WTC11 (cell line): ENCODE measurements around the gene KRTAP2-1. TPM values are rescaled to one million over a fixed set of nuclear protein-coding genes. Genes with fewer than 3 reads are reported as not detected.

Source experiments
- ATAC-seq: fragments of 200-7000 bp; cut with Tn5 transposase; 2 replicates; pipeline ENCODE4 v1.10.0; 2021; ENCODE audit warnings: mild to moderate bottlenecking, moderate library complexity
- CTCF ChIA-PET: fragments of 300-600 bp; sonication (Branson Sonifier 250); formaldehyde crosslinking; loops from one replicate; lab custom pipeline; 2021; ENCODE audit warnings: antibody characterized with exemption; lab: Charles Lee
- POLR2A ChIA-PET: fragments of 350-600 bp; sonication (Branson Sonifier 250); formaldehyde crosslinking; loops from one replicate; lab custom pipeline; 2021; ENCODE audit warnings: antibody characterized with exemption; lab: Charles Lee
- DNase-seq: peaks from one replicate; pipeline ENCODE4 v3.0.0; 2021; ENCODE audit warnings: low spot score
- H3K27ac Mint-ChIP-seq: 2 replicates; pipeline ENCODE4 v1.8.0; 2021; ENCODE audit warnings: mixed read lengths
- H3K27me3 Mint-ChIP-seq: 2 replicates; pipeline ENCODE4 v1.8.0; 2021; ENCODE audit warnings: low read depth, mild to moderate bottlenecking, moderate library complexity, mixed read lengths
- H3K36me3 Mint-ChIP-seq: 2 replicates; pipeline ENCODE4 v1.8.0; 2021; ENCODE audit warnings: mixed read lengths
- H3K4me1 Mint-ChIP-seq: 2 replicates; pipeline ENCODE4 v1.8.0; 2022; ENCODE audit warnings: mixed read lengths
- H3K4me3 Mint-ChIP-seq: 2 replicates; pipeline ENCODE4 v1.8.0; 2021; ENCODE audit warnings: mild to moderate bottlenecking, moderate library complexity, mixed read lengths
- H3K9me3 Mint-ChIP-seq: 2 replicates; pipeline ENCODE4 v1.8.0; 2021; ENCODE audit warnings: mixed read lengths
- CDX4 ChIP-seq: fragments of 250-450 bp; sonication (Bioruptor Pico); IDR thresholded peaks from 2 replicates; pipeline ENCODE4 v1.9.0; 2021; ENCODE audit warnings: moderate library complexity, mild to moderate bottlenecking, inconsistent platforms, borderline replicate concordance
- E2F1 ChIP-seq: sonication (generic); formaldehyde crosslinking; IDR thresholded peaks from 2 replicates; pipeline ENCODE4 v1.8.0; 2022; ENCODE audit warnings: mild to moderate bottlenecking, missing genetic modification reagents
- E2F5 ChIP-seq: sonication (generic); formaldehyde crosslinking; IDR thresholded peaks from 2 replicates; pipeline ENCODE4 v1.8.1; 2022; ENCODE audit warnings: mild to moderate bottlenecking, moderate library complexity, missing genetic modification reagents
- ERG ChIP-seq: fragments of 250-450 bp; sonication (Bioruptor Pico); IDR thresholded peaks from 2 replicates; pipeline ENCODE4 v1.8.0; 2021; ENCODE audit warnings: mild to moderate bottlenecking
- GRHL2 ChIP-seq: fragments of 250-450 bp; sonication (Bioruptor Pico); IDR thresholded peaks from 2 replicates; pipeline ENCODE4 v1.8.0; 2022; ENCODE audit warnings: mild to moderate bottlenecking, moderate library complexity; ENCODE audit not compliant: insufficient replicate concordance, severe bottlenecking
- RORB ChIP-seq: fragments of 250-450 bp; sonication (Bioruptor Pico); IDR thresholded peaks from 2 replicates; pipeline ENCODE4 v1.9.0; 2021; ENCODE audit warnings: mild to moderate bottlenecking
- SP1 ChIP-seq: sonication (generic); formaldehyde crosslinking; conservative IDR thresholded peaks from 2 replicates; pipeline ENCODE4 v1.8.1; 2022; ENCODE audit warnings: missing genetic modification reagents
- TCF7 ChIP-seq: sonication (generic); formaldehyde crosslinking; IDR thresholded peaks from 2 replicates; pipeline ENCODE4 v1.8.0; 2022; ENCODE audit warnings: mild to moderate bottlenecking, low read depth, missing genetic modification reagents, moderate library complexity
- ZNF138 ChIP-seq: sonication (generic); formaldehyde crosslinking; conservative IDR thresholded peaks from 2 replicates; pipeline ENCODE4 v1.8.1; 2022; ENCODE audit warnings: mild to moderate bottlenecking, moderate library complexity, missing genetic modification reagents
- ZNF232 ChIP-seq: sonication (generic); formaldehyde crosslinking; IDR thresholded peaks from 2 replicates; pipeline ENCODE4 v1.8.0; 2022; ENCODE audit warnings: mild to moderate bottlenecking, missing genetic modification reagents
- ZNF263 ChIP-seq: sonication (generic); formaldehyde crosslinking; IDR thresholded peaks from 2 replicates; pipeline ENCODE4 v1.8.1; 2022; ENCODE audit warnings: low read depth, mild to moderate bottlenecking, moderate library complexity, missing genetic modification reagents
- ZNF423 ChIP-seq: fragments of 250-450 bp; sonication (Bioruptor Pico); IDR thresholded peaks from 2 replicates; pipeline ENCODE4 v2.1.2; 2022; ENCODE audit warnings: mild to moderate bottlenecking, moderate library complexity
- ZNF532 ChIP-seq: fragments of 250-450 bp; sonication (Bioruptor Pico); IDR thresholded peaks from 2 replicates; pipeline ENCODE4 v1.9.0; 2021; ENCODE audit warnings: mild to moderate bottlenecking, borderline replicate concordance
- total RNA-seq: library from RNA; stranded (reverse); gene quantifications from 3 replicates; pipeline ENCODE4 v1.2.3, GENCODE V29; 2021
- TF ChIP-seq, protein P1 (sequence below): sonication (generic); formaldehyde crosslinking; IDR thresholded peaks from 2 replicates; pipeline ENCODE4 v1.8.1; 2022; ENCODE audit warnings: missing genetic modification reagents, borderline replicate concordance
- TF ChIP-seq, protein P2 (sequence below): sonication (generic); formaldehyde crosslinking; IDR thresholded peaks from 2 replicates; pipeline ENCODE4 v1.8.1; 2023; ENCODE audit warnings: mild to moderate bottlenecking, moderate library complexity, missing genetic modification reagents
- TF ChIP-seq, protein P3 (sequence below): fragments of 250-450 bp; sonication (Bioruptor Pico); conservative IDR thresholded peaks from 2 replicates; pipeline ENCODE4 v1.9.0; 2021; ENCODE audit warnings: mild to moderate bottlenecking

KRTAP2-1 gene
- total RNA-seq, 1 experiment from 2014 or later = not detected

DNA sequence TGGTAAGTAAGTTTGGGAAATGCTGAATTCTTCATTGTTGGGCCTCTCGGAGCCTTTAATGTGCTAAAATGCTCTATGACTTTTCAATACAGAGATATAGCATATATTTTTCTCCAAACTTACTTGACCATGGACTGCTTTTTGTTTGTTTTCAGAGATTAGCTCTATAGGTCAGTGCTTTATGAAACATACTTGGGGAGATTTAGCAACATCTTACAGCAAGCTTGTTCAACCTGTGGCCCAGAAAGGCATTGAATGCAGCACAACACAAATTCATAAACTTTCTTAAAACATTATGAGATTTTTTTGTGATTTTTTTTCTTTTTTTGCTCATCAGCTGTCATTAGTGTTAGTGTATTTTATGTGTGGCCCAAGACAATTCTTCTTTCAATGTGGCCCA, 37.2 kb downstream of the KRTAP2-1 start:
- Mint-ChIP-seq H3K4me3 (no peak overlapping the region), H3K4me1 (peaks cover 15% of the 10 kb centered on the region), H3K9me3 (0 out of 2 replicates have a peak, but pooled peaks cover 7% of the 10 kb centered on the region), H3K27me3 (no peaks in the 10 kb centered on the region), H3K27ac (no peak overlapping the region), H3K36me3 (no peaks in the 10 kb centered on the region)
- TF ChIP-seq ERG (CRISPR knock-in tag) (no peak), ZNF532 (CRISPR knock-in tag) (no peak), CDX4 (CRISPR knock-in tag) (no peak), ZNF232 (CRISPR knock-in tag) (no peak), E2F1 (CRISPR knock-in tag) (no peak)
- TF ChIP-seq, protein P1, sequence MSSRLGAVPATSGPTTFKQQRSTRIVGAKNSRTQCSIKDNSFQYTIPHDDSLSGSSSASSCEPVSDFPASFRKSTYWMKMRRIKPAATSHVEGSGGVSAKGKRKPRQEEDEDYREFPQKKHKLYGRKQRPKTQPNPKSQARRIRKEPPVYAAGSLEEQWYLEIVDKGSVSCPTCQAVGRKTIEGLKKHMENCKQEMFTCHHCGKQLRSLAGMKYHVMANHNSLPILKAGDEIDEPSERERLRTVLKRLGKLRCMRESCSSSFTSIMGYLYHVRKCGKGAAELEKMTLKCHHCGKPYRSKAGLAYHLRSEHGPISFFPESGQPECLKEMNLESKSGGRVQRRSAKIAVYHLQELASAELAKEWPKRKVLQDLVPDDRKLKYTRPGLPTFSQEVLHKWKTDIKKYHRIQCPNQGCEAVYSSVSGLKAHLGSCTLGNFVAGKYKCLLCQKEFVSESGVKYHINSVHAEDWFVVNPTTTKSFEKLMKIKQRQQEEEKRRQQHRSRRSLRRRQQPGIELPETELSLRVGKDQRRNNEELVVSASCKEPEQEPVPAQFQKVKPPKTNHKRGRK (CRISPR knock-in tag) = no peak
- no peak for ATAC-seq
- POLR2A ChIA-PET = no interaction called here
- CTCF ChIA-PET = no interaction called here
- no peak for DNase-seq

DNA sequence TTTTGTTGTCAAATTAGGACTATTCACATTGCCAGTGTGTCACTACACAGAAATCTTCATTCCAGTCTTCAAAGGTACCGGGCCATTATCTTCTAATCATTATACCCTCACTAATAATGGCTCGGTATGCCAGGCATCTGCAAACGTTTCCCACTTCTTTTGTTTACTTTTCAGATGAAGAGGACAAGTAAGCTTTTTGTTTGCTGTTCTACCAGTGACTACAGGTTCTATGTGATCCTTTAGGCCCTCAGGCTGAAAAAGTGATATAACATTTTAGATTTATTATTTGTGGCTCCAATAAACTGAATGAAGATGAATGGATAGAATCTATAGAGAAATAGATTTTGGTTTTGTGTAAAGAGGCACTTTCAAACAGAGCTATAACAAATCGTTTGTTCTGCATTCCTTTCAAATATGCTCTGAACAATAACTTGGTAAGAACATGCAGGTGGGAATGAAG, 37.8 kb downstream of the KRTAP2-1 start:
- Mint-ChIP-seq H3K27ac (no peak overlapping the region), H3K4me1 (peaks cover 15% of the 10 kb centered on the region), H3K36me3 (no peaks in the 10 kb centered on the region), H3K9me3 (0 out of 2 replicates have a peak, but pooled peaks cover 7% of the 10 kb centered on the region), H3K27me3 (no peaks in the 10 kb centered on the region), H3K4me3 (no peak overlapping the region)
- ChIA-PET POLR2A (no interaction called here), CTCF (no interaction called here)
- no peak for ATAC-seq
- no peak for DNase-seq
- TF ChIP-seq ZNF138 (CRISPR knock-in tag) (no peak), GRHL2 (CRISPR knock-in tag) (no peak), ZNF423 (CRISPR knock-in tag) (no peak), SP1 (no peak), ZNF263 (CRISPR knock-in tag) (no peak), E2F5 (CRISPR knock-in tag) (no peak), RORB (CRISPR knock-in tag) (no peak), E2F1 (CRISPR knock-in tag) (no peak), TCF7 (no peak)
- TF ChIP-seq, protein P2, sequence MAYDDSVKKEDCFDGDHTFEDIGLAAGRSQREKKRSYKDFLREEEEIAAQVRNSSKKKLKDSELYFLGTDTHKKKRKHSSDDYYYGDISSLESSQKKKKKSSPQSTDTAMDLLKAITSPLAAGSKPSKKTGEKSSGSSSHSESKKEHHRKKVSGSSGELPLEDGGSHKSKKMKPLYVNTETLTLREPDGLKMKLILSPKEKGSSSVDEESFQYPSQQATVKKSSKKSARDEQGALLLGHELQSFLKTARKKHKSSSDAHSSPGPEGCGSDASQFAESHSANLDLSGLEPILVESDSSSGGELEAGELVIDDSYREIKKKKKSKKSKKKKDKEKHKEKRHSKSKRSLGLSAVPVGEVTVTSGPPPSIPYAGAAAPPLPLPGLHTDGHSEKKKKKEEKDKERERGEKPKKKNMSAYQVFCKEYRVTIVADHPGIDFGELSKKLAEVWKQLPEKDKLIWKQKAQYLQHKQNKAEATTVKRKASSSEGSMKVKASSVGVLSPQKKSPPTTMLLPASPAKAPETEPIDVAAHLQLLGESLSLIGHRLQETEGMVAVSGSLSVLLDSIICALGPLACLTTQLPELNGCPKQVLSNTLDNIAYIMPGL = no peak
- TF ChIP-seq, protein P3, sequence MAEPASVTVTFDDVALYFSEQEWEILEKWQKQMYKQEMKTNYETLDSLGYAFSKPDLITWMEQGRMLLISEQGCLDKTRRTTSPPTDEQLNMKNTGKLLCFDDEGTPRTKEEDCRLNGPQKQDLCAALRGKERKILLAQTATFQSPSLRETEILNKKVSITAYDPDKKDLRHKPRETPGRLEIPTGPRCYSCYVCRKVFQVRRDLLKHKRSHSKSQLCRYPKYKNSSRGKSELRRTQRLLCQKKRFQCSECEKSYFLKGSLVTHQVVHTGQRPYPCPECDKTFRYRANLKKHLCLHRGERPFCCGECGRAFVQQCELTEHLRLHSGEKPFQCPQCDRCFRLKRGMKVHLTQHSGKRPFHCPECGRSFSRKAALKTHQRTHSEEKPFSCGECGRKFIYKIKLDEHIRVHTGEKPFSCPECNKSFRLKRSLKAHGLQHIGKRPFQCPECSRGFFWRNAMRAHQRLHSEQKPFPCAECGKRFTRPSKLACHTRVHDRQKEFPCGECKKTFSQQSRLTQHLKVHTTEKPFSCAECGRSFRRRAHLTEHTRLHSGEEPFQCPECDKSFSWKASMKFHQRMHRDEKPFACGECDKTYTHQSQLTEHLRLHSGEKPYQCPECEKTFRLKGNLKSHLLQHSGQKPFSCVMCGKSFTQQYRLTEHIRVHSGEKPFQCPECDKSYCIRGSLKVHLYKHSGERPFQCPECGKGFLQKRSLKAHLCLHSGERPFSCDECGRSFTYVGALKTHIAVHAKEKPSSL (CRISPR knock-in tag) = no peak
